A673 (cell line): ENCODE results near the gene AIM2. TPM values are rescaled to one million over a fixed set of nuclear protein-coding genes. Genes with fewer than 3 reads are reported as not detected.

Experiments
- BruUV-seq: library from RNA; stranded (reverse); fragments of 400-500 nt; replicated peaks from 2 replicates; lab custom pipeline; 2021; lab: Mats Ljungman, UMichigan
- CTCF ChIA-PET: fragments of 300-600 bp; sonication (Branson Sonifier 250); formaldehyde crosslinking; loops from one replicate; lab custom pipeline; 2022; ENCODE audit warnings: antibody characterized with exemption; lab: Charles Lee
- POLR2A ChIA-PET: fragments of 300-600 bp; sonication (Branson Sonifier 250); formaldehyde crosslinking; loops from one replicate; lab custom pipeline; 2022; ENCODE audit warnings: antibody characterized with exemption; ENCODE audit not compliant: low non-redundant PET; lab: Charles Lee
- DNase-seq: peaks from one replicate; pipeline ENCODE4 v3.0.0-alpha.2; 2015; ENCODE audit warnings: low spot score
- H3K27ac ChIP-seq: fragments of 200-600 bp; sonication (generic); 2 replicates; pipeline ENCODE4 v1.5.1; 2016; ENCODE audit warnings: mixed run types, low read depth, mild to moderate bottlenecking, mixed read lengths, antibody characterized with exemption, low read length; ENCODE audit not compliant: poor library complexity, severe bottlenecking
- H3K27me3 ChIP-seq: fragments of 200-600 bp; sonication (generic); replicated peaks from 2 replicates; pipeline ENCODE4 v1.6.1; 2017; ENCODE audit warnings: mixed run types, low read depth, mild to moderate bottlenecking, mixed read lengths, antibody characterized with exemption, low read length; ENCODE audit not compliant: insufficient read depth, poor library complexity
- H3K36me3 ChIP-seq: fragments of 200-600 bp; sonication (generic); 2 replicates; pipeline ENCODE4 v1.6.1; 2016; ENCODE audit warnings: mixed run types, mild to moderate bottlenecking, mixed read lengths, antibody characterized with exemption, low read length; ENCODE audit not compliant: insufficient read depth, poor library complexity, severe bottlenecking
- H3K4me1 ChIP-seq: fragments of 200-600 bp; sonication (generic); 2 replicates; pipeline ENCODE4 v1.6.1; 2017; ENCODE audit warnings: mixed run types, mild to moderate bottlenecking, mixed read lengths, antibody characterized with exemption, low read length; ENCODE audit not compliant: insufficient read depth, poor library complexity, severe bottlenecking
- H3K4me3 ChIP-seq: fragments of 200-600 bp; sonication (generic); 2 replicates; pipeline ENCODE4 v1.5.1; 2016; ENCODE audit warnings: low read depth, mixed run types, mild to moderate bottlenecking, mixed read lengths, low read length; ENCODE audit not compliant: poor library complexity, severe bottlenecking
- H3K9me3 ChIP-seq: fragments of 200-600 bp; sonication (generic); 2 replicates; pipeline ENCODE4 v1.6.1; 2016; ENCODE audit warnings: mixed run types, low read depth, mild to moderate bottlenecking, mixed read lengths, antibody characterized with exemption, low read length; ENCODE audit not compliant: poor library complexity, severe bottlenecking
- CTCF ChIP-seq: fragments of 300-800, 200-600 bp; sonication (generic); conservative IDR thresholded peaks from 2 replicates; pipeline ENCODE4 v1.5.1; 2017; ENCODE audit warnings: low read depth, mild to moderate bottlenecking, antibody characterized with exemption, low read length, moderate library complexity, mixed read lengths
- EZH2 ChIP-seq: fragments of 200-600 bp; sonication (generic); IDR thresholded peaks from 2 replicates; pipeline ENCODE4 v1.6.1; 2017; ENCODE audit warnings: borderline replicate concordance, low read depth, mild to moderate bottlenecking, mixed read lengths, antibody characterized with exemption, low read length; ENCODE audit not compliant: poor library complexity, severe bottlenecking
- intact Hi-C: fragments of 100-400 bp; cut with micrococcal nuclease; formaldehyde crosslinking; loops from one replicate; pipeline ENCODE4 v1.10.0; 2022; ENCODE audit not compliant: unreplicated experiment
- total RNA-seq: library from RNA; stranded (reverse); gene quantifications from 2 replicates; pipeline ENCODE4 v1.2.3, GENCODE V29; 2021

AIM2 gene
- total RNA-seq, 1 experiment from 2014 or later, result not detected

GRCh38 chr1:159091607-159092031 lies 15.1 kb upstream of the AIM2 start:
- Histone ChIP-seq H3K9me3 (no peaks in the 10 kb centered on the region), H3K27ac (no peak overlapping the region), H3K4me3 (no peak overlapping the region), H3K27me3 (peaks cover 9% of the 10 kb centered on the region), H3K4me1 (peaks cover 4% of the 10 kb centered on the region), H3K36me3 (no peaks in the 10 kb centered on the region)
- peak; percentile 55 for DNase-seq
- CTCF ChIA-PET, result no interaction called here
- no TSS peak for BruUV-seq
- POLR2A ChIA-PET, result no interaction called here
- intact Hi-C loops, result no loop called here
- TF ChIP-seq CTCF (no peak), EZH2 (no peak)

DNA sequence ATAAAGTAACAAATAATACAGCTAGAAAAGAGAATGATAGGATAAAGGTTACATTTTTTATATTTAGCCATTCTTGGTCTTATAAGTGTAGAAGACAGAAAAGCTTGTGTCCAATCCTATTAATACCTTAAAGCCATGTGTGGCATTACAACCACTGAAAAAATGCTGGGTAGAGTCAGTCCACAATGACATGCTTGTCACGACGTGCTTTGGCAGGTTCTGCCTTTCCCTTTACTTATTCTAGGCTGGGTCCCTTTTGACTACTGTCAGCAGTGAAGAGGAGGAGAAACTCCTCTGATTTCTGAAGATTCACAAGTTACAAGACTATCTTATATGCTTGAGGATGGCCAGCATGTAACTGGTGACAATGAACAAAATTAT lies 14.6 kb upstream of the AIM2 start:
- Histone ChIP-seq H3K9me3 (no peaks in the 10 kb centered on the region), H3K4me1 (peaks cover 4% of the 10 kb centered on the region), H3K27me3 (peaks cover 6% of the 10 kb centered on the region), H3K36me3 (no peaks in the 10 kb centered on the region), H3K4me3 (no peak overlapping the region), H3K27ac (no peak overlapping the region)
- no peak for DNase-seq
- intact Hi-C loops, result no loop called here
- no TSS peak for BruUV-seq
- TF ChIP-seq EZH2 (no peak), CTCF (no peak)
- ChIA-PET CTCF (no interaction called here), POLR2A (no interaction called here)

GRCh38 chr1:159090286-159091179 lies 14.0 kb upstream of the AIM2 start:
- Histone ChIP-seq H3K4me3 (no peak overlapping the region), H3K9me3 (no peaks in the 10 kb centered on the region), H3K4me1 (peaks cover 4% of the 10 kb centered on the region), H3K36me3 (no peaks in the 10 kb centered on the region), H3K27ac (no peak overlapping the region), H3K27me3 (no peaks in the 10 kb centered on the region)
- intact Hi-C loops, result no loop called here
- DNase-seq, result no peak
- ChIA-PET POLR2A (no interaction called here), CTCF (no interaction called here)
- TF ChIP-seq CTCF (no peak), EZH2 (no peak)
- BruUV-seq, result no TSS peak
